Measurements from ENCODE around the gene SLCO3A1. TPM values are rescaled to one million over a fixed set of nuclear protein-coding genes. Genes with fewer than 3 reads are reported as not detected.

The SLCO3A1 gene
- total RNA-seq, 1 experiment from 2014 or later = 5.1 TPM

DNA sequence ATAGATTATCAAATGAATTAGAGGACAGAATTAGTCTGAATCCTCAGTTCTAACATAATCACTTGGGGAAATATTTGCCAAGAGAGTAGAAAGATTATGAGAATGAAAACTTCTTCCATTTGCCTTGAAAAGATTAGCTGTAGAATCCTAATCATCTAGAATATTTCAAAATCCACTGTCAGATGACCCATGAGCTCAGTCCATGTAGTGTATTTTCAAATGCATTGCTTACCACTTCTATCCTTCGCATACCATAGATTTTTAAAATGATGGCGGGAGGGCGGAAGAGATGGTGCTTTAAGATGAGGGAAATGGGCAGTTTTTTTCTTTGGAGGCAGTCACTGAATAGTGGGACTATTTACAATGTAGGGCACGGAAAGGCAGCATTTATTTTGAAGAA is 136.3 kb downstream of the SLCO3A1 start:
- POLR2A ChIA-PET = no interaction called here
- Histone ChIP-seq H2AFZ (ENCODE audit: low read depth, low read length, poor library complexity, severe bottlenecking) (no peak overlapping the region), H3K9me2 (ENCODE audit: insufficient read depth) (no peaks in the 10 kb centered on the region), H3K36me3 (ENCODE audit: control insufficient read depth in 1 of 2, insufficient read depth in 2 of 2, low read length in 2 of 2) (no peaks in the 10 kb centered on the region), H3K27ac (ENCODE audit: low read depth, low read length) (no peak overlapping the region), H3K27me3 (ENCODE audit: insufficient read depth, low read length) (no peaks in the 10 kb centered on the region), H3K79me2 (ENCODE audit: insufficient read depth, low read length) (no peaks in the 10 kb centered on the region), H3K9me3 (ENCODE audit: control insufficient read depth in 1 of 2, insufficient read depth in 1 of 2, low read depth in 1 of 2, low read length in 2 of 2) (no peaks in the 10 kb centered on the region), H3K9ac (ENCODE audit: low read length) (no peak overlapping the region), H3K4me2 (ENCODE audit: low read length) (no peak overlapping the region), H3K4me3 (replicated peaks in 1 of 2; ENCODE audit: low read depth in 1 of 2, low read length in 2 of 2) (no peak overlapping the region), H3K4me1 (ENCODE audit: control insufficient read depth in 1 of 2, insufficient read depth in 2 of 2, low read length in 2 of 2) (no peaks in the 10 kb centered on the region), H4K20me1 (ENCODE audit: insufficient read depth) (no peaks in the 10 kb centered on the region)
- CTCF ChIA-PET = no interaction called here
- ATAC-seq (no peak), DNase-seq (ENCODE audit: low read depth, low spot score) (no peak)
- TF ChIP-seq TCF7L2 (IDR thresholded peaks at IDR 0.05; ENCODE audit: borderline replicate concordance, extremely low read depth, insufficient read depth, insufficient read length) = no peak
- TF ChIP-seq ZNF274 (IDR thresholded peaks at IDR 0.05; ENCODE audit: low read depth, low read length) = no peak
- TF ChIP-seq SP1 (IDR thresholded peaks at IDR 0.05; ENCODE audit: low read depth) = no peak
- no peak for TF ChIP-seq SRF (IDR thresholded peaks at IDR 0.05; ENCODE audit: low read depth)
- TF ChIP-seq EGR1 (IDR thresholded peaks at IDR 0.05; ENCODE audit: low read depth) = no peak
- no peak for TF ChIP-seq SIN3A (IDR thresholded peaks at IDR 0.05; ENCODE audit: low read depth)
- TF ChIP-seq EZH2 (IDR thresholded peaks at IDR 0.05) = no peak
- TF ChIP-seq CBX3 (IDR thresholded peaks at IDR 0.05; ENCODE audit: low read depth) = no peak
- TF ChIP-seq RAD21 (IDR thresholded peaks at IDR 0.05; ENCODE audit: low read depth) = no peak
- no peak for TF ChIP-seq JUND (IDR thresholded peaks at IDR 0.05)
- TF ChIP-seq ZFX (IDR thresholded peaks at IDR 0.05) = no peak
- TF ChIP-seq, protein P1, sequence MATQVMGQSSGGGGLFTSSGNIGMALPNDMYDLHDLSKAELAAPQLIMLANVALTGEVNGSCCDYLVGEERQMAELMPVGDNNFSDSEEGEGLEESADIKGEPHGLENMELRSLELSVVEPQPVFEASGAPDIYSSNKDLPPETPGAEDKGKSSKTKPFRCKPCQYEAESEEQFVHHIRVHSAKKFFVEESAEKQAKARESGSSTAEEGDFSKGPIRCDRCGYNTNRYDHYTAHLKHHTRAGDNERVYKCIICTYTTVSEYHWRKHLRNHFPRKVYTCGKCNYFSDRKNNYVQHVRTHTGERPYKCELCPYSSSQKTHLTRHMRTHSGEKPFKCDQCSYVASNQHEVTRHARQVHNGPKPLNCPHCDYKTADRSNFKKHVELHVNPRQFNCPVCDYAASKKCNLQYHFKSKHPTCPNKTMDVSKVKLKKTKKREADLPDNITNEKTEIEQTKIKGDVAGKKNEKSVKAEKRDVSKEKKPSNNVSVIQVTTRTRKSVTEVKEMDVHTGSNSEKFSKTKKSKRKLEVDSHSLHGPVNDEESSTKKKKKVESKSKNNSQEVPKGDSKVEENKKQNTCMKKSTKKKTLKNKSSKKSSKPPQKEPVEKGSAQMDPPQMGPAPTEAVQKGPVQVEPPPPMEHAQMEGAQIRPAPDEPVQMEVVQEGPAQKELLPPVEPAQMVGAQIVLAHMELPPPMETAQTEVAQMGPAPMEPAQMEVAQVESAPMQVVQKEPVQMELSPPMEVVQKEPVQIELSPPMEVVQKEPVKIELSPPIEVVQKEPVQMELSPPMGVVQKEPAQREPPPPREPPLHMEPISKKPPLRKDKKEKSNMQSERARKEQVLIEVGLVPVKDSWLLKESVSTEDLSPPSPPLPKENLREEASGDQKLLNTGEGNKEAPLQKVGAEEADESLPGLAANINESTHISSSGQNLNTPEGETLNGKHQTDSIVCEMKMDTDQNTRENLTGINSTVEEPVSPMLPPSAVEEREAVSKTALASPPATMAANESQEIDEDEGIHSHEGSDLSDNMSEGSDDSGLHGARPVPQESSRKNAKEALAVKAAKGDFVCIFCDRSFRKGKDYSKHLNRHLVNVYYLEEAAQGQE (IDR thresholded peaks at IDR 0.05; ENCODE audit: low read depth) = no peak
- no peak for TF ChIP-seq EZH2phosphoT487 (IDR thresholded peaks at IDR 0.05; ENCODE audit: borderline replicate concordance)
- TF ChIP-seq CEBPB (IDR thresholded peaks at IDR 0.05; ENCODE audit: low read depth) = no peak
- TF ChIP-seq, protein P2, sequence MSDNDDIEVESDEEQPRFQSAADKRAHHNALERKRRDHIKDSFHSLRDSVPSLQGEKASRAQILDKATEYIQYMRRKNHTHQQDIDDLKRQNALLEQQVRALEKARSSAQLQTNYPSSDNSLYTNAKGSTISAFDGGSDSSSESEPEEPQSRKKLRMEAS (IDR thresholded peaks at IDR 0.05) = no peak
- no peak for TF ChIP-seq ELF1 (IDR thresholded peaks at IDR 0.05; ENCODE audit: borderline replicate concordance, low read depth)
- no peak for TF ChIP-seq POLR2AphosphoS5 (IDR thresholded peaks at IDR 0.05; ENCODE audit: low read depth, low read length)
- BruUV-seq (replicated peaks) = no TSS peak
- RAD21 ChIA-PET (ENCODE audit: low non-redundant PET in 1 of 2, low total read pairs in 2 of 2, uncharacterized antibody in 2 of 2, unreplicated experiment in 2 of 2) = no interaction called here
- intact Hi-C loops (cut with micrococcal nuclease) = no loop called here

Measured in HCT116 (cell line).